PFSK-1 (cell line): Measurements from ENCODE around the gene SMAD3.

Source experiments
- FOXP2 ChIP-seq: optimal IDR thresholded peaks from 2 replicates; pipeline ENCODE3; 2011; ENCODE audit warnings: borderline replicate concordance, control low read depth, inconsistent platforms; ENCODE audit not compliant: insufficient read depth; ENCODE audit errors: extremely low read length, extremely low read depth
- POLR2AphosphoS5 ChIP-seq: IDR thresholded peaks from 2 replicates; pipeline ENCODE4 v1.6.1; 2012; ENCODE audit warnings: low read depth, mild to moderate bottlenecking, control low read depth, low read length, moderate library complexity
- SIN3A ChIP-seq: IDR thresholded peaks from 2 replicates; pipeline ENCODE4 v1.6.1; 2012; ENCODE audit warnings: mild to moderate bottlenecking, low read length, moderate library complexity, borderline replicate concordance; ENCODE audit not compliant: insufficient read depth
- TAF1 ChIP-seq: IDR thresholded peaks from 2 replicates; pipeline ENCODE4 v1.6.1; 2012; ENCODE audit warnings: low read length, control low read depth, borderline replicate concordance; ENCODE audit not compliant: insufficient read depth
- TF ChIP-seq, protein P1 (sequence below), 2 experiments: IDR thresholded peaks; 2 replicates each; pipeline versions ENCODE4 v1.6.1 to v1.8.0; 2011 to 2012; ENCODE audit warnings: low read depth in 2 of 2, low read length in 2 of 2, control low read depth in 1 of 2, inconsistent platforms in 1 of 2, mild to moderate bottlenecking in 1 of 2, moderate library complexity in 1 of 2; ENCODE audit not compliant: insufficient read depth in 1 of 2

SMAD3 gene

DNA sequence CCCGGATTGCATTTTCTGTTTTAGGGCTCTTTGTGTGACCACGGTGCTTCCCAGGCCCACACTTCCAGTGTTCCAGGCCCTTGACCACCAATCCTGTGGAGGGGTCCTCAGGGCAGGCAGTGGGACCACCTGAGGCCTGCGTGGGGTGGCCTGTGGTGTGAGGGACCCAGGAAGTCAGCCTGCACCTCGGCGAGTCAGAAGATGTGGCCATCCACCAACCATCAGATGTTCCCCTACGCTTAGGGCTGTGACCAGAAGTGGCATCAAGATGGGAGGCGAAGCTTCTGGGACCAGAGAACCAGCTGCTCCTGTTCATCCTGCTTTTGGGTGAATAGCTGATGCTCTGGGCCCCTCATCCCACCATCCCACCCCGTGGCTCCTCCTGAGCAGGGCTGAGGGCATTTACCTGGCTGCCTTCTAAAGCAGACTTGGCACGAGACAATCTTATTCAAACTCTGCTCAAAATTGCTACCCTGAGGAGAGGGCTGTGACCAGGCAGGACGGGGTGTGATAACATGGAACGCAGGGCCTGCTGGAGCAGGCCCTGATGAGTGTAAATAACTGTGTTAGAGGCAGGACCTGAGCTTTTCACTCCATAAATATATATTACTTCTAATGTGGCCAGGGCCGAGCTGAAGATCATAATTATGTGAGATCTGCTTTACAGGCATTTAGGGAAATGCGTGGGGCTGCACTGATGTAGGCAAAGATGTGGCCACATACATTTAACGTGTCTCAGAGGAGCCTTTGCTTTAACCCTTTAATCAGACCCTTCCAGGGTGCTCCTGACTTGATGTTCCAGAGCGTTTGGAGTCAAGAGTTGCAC, 28.8 kb downstream of the SMAD3 start:
- no peak for TF ChIP-seq POLR2AphosphoS5
- no peak for TF ChIP-seq FOXP2
- TF ChIP-seq, protein P1, sequence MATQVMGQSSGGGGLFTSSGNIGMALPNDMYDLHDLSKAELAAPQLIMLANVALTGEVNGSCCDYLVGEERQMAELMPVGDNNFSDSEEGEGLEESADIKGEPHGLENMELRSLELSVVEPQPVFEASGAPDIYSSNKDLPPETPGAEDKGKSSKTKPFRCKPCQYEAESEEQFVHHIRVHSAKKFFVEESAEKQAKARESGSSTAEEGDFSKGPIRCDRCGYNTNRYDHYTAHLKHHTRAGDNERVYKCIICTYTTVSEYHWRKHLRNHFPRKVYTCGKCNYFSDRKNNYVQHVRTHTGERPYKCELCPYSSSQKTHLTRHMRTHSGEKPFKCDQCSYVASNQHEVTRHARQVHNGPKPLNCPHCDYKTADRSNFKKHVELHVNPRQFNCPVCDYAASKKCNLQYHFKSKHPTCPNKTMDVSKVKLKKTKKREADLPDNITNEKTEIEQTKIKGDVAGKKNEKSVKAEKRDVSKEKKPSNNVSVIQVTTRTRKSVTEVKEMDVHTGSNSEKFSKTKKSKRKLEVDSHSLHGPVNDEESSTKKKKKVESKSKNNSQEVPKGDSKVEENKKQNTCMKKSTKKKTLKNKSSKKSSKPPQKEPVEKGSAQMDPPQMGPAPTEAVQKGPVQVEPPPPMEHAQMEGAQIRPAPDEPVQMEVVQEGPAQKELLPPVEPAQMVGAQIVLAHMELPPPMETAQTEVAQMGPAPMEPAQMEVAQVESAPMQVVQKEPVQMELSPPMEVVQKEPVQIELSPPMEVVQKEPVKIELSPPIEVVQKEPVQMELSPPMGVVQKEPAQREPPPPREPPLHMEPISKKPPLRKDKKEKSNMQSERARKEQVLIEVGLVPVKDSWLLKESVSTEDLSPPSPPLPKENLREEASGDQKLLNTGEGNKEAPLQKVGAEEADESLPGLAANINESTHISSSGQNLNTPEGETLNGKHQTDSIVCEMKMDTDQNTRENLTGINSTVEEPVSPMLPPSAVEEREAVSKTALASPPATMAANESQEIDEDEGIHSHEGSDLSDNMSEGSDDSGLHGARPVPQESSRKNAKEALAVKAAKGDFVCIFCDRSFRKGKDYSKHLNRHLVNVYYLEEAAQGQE (IDR thresholded peaks at IDR 0.05; ENCODE audit: insufficient read depth in 1 of 2, low read depth in 2 of 2, low read length in 2 of 2), result no peak
- TF ChIP-seq TAF1, result no peak
- TF ChIP-seq SIN3A, result no peak

DNA sequence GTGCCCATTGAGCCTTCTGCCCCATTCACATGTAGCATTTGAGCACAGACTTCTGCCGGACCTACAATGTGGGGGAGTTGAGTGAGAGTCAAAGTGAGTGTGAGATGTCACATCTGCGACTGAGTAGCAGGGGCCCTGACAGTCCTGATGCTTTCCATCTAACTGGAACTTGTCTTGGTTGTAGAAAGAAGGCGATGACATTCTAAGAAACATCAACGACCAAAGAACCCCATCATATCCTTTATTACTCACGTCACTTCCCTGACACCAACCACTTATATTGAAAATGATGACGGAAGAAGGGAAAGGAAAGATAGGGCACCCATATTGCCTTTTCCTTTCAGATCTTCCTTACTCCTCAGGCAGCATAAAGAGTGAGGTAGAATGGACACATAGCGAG, 30.5 kb downstream of the SMAD3 start:
- TF ChIP-seq POLR2AphosphoS5, result no peak
- TF ChIP-seq FOXP2, result no peak
- no peak for TF ChIP-seq TAF1

DNA sequence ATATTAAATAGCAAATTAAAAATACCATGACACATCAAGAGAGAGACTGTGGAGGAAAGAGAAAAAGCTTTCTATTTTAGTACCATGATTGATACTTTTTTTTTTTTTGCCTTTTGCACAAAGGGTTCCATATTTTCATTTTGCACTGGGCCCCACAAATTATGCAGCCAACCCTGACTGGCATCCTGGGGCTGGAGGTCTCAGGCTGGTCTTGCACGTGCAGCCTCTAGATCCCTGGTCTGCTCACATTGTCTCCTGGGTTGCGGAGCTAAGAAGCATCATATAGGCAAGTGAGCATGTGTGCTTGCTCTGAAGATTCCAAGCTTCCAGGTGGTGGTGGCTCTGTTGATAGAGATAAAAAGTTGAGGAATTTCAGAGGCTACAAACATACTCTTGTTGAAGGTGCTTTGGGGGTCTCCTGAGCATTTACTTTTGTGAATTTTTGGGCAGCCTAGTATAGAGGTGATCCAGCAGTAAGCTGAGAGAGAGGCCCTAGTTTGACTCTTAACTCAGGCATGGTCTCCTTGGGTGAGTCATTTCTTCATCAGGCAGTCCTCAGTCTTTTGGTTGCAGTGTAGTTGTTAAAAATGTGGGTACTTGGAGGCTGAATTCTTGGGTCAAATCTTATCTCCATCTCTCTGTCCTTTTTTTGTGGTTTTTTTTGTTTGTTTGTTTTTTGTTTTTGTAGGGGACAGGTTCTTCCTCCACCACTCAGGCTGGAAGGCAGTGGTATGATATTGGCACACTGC, 31.3 kb downstream of the SMAD3 start:
- TF ChIP-seq FOXP2 (no peak), SIN3A (no peak), POLR2AphosphoS5 (no peak), TAF1 (no peak)
- TF ChIP-seq, protein P1 (IDR thresholded peaks at IDR 0.05; ENCODE audit: insufficient read depth in 1 of 2, low read depth in 2 of 2, low read length in 2 of 2), result no peak

DNA sequence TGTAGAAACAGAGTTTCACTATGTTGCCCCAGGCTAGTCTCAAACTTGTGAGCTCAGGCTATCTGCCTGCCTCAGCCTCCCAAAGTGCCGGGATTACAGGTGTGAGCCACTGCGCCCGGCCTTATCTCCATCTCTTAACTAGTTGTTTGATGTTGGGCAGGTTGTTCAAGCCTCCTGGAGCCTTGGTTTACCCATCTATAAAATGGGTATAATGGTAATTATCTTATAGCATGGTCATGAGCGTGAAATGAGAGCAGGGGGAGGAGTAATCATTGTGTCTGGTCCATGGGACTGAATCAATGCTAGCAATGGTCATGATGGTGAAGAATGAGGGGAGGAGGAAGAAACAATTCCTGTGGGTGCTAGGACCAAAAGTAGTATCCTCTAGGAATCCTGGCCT, 32.0 kb downstream of the SMAD3 start:
- TF ChIP-seq TAF1 (no peak), POLR2AphosphoS5 (no peak), FOXP2 (no peak), SIN3A (no peak)
- TF ChIP-seq, protein P1 (IDR thresholded peaks at IDR 0.05; ENCODE audit: insufficient read depth in 1 of 2, low read depth in 2 of 2, low read length in 2 of 2), result no peak

DNA sequence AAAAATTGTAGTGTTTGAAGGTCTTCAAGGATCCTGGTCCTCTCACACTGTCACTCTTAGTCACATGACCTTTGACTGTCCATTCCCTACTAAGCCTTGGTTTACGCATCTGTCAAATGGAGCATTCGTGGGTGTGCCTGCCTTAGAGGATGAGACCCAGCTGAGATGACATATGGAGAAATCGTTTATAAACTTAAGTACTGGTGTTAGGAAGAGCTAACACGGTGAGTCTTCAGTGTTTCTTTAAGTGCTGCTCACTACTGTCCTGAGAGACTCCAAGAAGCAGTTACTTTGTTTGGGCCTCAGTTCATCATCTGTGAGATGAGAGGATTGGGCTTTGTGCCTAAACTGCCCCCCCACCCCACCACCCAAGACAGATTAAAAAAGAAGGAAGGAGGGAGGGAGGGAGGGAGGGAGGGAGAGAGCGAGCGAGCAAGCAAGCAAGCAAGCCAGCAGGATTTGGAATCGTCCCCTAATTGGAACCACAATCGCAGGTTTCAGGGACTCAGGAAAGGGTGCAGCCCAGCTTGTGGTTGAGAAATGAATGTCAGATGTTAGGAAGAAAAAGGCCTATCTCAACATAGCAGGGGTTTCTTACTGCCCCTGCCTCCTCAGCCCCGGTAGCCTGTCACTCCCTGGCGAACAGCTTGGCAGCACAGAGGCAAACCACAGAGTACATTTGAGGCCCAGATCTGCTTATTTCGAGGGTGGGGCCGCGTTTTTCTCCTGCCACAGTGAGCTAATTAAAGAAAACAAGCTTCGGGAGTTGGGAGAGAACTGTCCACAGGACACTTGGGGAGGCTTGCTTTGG, 32.7 kb downstream of the SMAD3 start:
- TF ChIP-seq SIN3A (no peak), POLR2AphosphoS5 (no peak), TAF1 (no peak), FOXP2 (no peak)
- TF ChIP-seq, protein P1 (IDR thresholded peaks at IDR 0.05; ENCODE audit: insufficient read depth in 1 of 2, low read depth in 2 of 2, low read length in 2 of 2), result no peak
